GM10847 (cell line): Measurements from ENCODE around the gene CARD9.

Experiments used
- POLR2A ChIP-seq: IDR thresholded peaks from 2 replicates; pipeline ENCODE4 v1.6.1; 2011; ENCODE audit not compliant: insufficient read length; ENCODE audit errors: extremely low read depth

Gene CARD9

DNA sequence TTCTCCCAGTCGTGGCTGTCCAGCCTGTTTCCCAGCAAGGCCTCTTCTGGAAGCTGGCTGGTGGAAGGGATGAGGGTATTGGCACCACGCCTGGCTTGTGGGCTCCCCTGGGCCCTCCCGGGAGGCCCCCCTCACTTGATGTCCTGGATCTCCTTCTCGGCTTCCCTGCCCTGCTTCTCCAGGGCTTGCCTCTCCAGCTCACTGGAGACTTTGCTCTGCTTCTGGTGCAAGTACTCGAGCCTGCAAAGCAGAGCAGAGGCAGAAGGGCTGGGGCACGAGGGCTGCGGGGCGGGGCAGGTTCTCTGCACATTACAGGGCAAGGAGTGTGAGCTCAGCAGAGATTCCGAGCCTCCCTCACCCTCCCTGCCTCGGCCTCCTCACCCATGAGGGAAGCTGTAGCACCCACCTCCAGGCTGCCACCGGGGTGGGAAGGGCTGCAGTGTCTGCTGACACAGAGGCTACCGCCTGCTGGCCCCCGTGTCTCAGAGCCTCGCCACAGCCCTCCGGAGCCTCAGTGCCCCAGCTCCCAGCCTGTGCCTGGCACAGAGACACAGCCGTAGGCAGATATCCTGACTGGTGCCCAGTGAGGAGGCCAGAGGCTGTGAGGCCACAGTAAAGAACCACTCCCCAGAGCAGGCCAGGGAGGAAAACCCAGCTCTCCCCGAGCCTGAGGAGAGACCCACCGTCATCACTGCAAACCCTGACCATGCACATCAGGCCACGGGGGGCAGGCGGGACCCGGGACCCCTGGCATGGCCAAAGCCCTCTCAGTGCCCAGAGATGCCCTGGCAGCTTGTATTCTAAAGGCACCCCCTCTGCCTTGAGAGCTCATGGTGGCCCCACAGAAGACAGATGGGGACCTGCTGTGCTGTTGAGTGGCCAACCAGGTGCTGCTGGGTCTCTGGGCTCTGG is 19.3 kb upstream of the CARD9 start:
- no peak for TF ChIP-seq POLR2A

DNA sequence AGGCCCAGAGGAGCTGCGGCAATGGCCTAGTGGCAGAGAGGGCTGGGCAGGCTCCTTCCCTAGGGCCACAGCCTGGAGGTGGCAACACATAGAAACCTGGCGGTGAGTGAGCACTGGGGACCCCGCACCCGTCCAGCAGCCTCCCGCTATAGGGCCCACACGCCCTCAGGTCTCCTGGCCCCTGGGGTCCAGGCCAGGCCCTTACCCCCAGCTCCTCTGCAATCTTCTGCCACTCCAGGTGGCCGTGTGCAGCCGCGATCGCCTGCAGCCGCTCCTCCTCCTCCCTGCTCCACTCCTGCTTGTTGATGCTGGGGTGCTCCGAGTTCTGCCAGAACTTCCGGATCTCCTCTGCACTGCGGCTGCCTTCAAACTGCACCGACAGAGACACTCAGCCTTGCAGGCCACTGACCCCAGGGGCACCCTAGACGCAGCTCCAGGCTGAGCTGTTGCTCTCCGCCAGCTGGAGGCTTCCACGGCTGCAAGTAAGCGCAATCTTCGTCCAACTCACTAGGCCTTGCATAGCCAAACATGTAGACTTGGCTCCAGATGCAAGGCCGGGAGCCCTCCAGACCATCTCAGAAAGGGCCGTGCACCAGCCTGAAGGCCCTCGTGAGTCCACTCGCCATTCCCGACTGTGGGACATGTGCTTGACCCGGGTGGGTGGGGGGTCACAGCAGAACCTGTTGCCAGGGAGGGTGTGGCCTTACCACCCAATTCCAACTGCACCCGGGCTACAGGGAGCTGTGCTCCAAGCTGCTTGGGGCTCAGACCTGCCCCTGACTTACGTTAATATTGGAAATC is 18.5 kb upstream of the CARD9 start:
- TF ChIP-seq POLR2A, result no peak

DNA sequence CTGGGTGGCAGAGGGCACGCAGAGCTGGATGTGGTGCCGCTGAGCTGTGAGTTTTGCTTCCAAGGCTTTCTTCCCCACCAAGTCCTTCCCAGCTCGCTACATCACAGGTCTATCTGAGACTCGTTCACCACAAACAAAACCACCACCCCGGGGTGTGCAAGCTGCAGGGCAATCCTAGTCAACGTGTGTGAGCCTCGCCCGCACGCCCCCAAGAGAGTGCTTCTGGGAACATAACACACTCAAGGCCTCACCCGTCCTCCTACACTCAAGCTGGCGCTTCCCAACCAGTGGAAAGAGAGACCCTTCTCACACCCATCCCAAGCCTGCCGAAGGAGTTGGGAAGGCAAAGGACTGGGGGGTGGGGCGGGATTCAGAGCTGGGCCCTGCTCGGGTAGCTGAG is 15.9 kb upstream of the CARD9 start:
- no peak for TF ChIP-seq POLR2A

DNA sequence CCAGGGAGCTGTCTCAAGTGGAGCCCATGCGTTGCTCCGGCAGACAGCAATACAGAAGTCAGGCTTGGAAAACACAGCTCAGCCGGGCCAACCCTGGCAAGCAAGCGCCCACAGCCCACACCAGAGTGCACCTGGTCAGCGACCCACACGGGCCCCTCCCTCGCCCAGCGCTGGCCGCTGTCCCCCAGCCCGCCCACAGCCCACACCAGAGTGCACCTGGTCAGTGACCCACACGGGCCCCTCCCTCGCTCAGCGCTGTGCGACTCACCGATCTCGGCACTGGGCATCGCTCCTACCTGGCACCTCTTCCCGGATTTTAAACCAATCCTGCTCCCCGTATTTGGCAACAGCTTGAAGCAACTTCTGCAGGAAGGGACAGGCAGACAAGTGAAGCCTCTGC is 13.7 kb upstream of the CARD9 start:
- TF ChIP-seq POLR2A, result no peak

DNA sequence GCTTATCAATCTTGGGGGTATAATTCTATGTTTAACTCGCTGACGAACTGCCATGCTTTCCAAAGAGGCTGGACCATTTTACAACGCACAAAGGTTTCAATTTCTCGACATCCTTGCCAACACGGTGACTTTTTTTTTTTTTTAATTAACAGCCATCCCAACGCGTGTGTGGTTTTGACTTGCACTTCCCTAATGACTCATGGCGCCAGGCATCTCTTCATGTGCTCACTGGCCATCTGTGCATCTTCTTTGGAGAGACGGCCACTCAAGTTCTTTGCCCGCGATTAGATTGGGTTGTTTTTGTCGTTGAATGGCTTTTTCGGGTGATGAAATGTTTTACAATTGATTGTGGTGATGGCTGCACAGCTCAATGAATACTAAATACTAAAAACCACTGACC is 12.5 kb upstream of the CARD9 start:
- TF ChIP-seq POLR2A, result no peak

DNA sequence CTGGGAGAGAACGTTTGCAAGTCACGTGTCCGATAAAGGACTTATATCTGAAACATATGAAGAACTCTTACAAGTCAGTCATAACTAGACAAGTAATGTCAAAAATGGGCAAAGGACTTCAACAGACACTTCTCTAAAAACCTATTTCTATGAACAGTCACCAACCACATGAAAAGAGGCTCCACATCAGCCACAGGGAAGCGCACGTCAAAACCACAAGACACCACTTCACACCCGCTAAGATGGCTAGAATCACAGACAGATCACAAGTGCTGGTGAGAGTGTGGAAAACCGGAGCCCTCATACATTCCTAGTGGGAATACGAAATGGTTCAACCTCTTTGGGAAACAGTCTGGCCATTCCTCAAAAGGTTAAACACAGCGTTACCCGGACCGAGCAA is 11.5 kb upstream of the CARD9 start:
- no peak for TF ChIP-seq POLR2A

DNA sequence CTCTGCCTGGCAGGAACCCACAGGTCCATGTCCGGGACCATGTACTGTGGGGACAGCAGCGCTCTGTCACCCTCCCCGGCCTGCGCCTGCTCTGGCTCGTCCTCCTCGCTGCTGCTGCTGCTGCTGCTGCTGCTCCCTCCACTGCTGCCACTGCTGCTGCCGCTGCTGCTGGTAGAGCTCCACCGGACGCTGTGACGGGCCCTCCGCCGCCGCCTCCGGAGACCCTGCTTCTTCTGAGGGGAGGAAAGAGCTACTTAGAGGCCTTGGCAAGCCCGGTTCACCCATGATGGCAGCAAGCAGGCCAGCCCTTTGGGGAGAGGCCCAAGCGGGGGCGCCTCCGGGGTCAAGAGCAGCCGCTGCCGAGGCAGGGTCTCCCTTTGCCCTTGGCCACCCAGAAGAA is 10.0 kb upstream of the CARD9 start:
- no peak for TF ChIP-seq POLR2A

DNA sequence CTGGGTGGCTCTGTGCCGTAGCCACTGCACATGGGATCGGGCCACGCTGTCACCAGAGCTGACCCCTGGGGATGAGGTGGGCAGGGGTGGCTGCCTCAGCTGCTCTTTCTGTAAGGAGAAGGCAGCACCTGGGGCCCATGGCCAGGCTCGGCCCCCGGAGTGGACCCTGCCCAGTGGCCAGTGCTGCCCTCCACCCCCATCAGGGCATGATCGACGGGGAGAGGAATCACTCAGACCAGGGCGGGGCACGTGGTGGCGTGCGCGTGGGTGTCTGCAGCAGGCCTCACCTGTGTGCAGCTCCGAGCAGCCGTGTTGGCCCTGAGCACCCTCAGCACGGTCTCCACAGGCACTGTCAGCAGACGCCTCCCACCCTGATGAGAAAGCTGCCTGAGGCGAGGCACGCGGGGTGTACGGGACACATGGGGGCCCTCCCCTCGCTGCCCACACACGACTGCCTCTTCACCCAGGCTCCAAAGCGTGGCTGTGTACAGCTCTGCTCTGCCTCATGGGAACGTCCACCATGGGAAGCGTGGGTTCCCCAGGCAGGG is 8.6 kb upstream of the CARD9 start:
- no peak for TF ChIP-seq POLR2A

DNA sequence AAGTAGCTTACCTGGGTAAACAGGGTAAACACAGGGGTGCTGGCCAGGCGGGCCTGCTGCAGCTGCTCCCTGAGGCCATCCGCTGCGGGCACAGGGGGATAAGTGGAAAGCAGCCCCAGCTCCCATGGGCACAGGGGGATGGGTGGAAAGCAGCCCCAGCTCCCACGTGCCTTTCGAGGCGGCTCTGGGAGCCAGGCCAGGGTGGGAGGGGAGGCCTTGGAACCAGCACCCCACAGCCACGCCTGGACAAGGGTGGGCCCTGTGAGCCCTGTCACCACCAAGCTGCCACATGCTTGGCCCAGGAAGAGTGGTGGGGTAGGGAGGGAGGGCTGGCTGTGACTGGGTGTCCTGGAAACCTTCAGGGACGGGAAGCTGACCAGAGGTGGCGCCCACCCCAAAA is 7.8 kb upstream of the CARD9 start:
- no peak for TF ChIP-seq POLR2A

DNA sequence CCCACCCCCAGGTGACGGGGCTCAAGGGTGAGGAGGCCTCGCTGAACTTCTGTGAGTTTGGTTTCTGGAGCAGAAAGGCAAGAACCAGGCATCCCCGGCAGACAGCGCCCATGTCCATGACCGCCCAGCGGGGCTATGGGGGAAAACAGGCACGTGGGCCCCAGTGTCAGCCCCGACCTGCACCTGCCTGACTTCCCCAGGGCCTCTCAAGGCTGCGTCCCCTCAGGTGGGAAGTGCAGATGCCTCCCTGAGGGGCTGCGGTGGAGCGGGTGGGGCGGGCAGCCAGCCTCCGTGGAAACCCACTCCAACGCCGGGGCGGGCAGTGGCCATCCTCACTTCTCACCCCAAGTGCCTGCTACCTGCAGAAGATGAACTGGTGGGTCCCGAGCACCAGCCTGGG is 6.9 kb upstream of the CARD9 start:
- TF ChIP-seq POLR2A, result no peak

DNA sequence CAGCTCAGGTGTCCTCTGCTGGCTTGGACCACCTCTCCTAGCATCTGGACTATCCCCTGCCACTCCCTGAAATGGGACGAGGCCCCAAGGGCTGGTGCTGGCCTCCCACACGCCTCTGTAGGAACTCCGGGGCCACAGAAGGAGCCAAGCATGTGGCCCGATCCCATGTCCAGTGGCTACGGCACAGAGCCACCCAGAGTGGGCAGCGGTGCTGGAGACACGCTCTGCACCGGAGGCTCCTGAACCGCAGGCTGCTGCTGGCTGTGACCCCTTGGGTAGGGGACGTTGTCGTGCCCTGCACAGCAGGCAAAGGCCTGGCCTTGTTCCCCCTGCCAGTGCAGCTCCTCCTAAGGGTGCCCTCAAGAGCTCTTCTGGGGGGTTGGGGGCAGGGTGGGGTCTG is 6.4 kb upstream of the CARD9 start:
- no peak for TF ChIP-seq POLR2A

DNA sequence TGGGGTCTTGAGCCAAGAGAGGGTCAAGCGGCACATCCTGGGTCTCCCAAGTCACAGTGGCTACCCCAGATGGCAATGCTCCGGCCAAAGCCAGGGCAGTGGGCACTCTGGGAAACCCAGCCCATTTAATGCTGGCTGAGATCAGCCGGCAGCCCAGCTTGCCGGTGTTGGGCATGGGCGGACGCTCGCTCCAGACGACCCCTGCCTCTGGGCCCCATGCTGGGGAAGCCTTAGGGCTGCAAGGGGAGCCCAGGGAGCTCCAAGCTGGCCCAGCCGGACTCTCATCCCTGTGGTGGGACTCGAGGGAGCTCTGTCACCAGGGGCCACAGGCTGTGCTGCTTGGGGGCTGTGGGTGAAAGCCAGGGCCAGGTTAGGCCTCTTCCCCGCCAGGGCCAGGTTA is 5.9 kb upstream of the CARD9 start:
- no peak for TF ChIP-seq POLR2A

DNA sequence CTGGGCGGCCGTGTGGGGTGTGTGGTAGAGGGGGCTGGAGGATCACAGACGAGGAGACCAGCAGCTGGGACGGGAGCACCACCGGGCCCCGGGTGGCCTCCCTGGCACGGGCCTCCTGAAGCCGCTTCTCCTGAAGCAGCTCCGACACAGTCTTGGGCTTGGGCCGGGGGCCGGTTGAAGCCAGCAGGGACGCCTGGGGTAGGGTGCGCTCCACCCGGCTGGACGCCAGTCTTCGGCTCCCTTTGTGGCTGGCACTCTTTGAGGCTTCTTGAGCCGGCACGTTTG is 5.5 kb upstream of the CARD9 start:
- no peak for TF ChIP-seq POLR2A

DNA sequence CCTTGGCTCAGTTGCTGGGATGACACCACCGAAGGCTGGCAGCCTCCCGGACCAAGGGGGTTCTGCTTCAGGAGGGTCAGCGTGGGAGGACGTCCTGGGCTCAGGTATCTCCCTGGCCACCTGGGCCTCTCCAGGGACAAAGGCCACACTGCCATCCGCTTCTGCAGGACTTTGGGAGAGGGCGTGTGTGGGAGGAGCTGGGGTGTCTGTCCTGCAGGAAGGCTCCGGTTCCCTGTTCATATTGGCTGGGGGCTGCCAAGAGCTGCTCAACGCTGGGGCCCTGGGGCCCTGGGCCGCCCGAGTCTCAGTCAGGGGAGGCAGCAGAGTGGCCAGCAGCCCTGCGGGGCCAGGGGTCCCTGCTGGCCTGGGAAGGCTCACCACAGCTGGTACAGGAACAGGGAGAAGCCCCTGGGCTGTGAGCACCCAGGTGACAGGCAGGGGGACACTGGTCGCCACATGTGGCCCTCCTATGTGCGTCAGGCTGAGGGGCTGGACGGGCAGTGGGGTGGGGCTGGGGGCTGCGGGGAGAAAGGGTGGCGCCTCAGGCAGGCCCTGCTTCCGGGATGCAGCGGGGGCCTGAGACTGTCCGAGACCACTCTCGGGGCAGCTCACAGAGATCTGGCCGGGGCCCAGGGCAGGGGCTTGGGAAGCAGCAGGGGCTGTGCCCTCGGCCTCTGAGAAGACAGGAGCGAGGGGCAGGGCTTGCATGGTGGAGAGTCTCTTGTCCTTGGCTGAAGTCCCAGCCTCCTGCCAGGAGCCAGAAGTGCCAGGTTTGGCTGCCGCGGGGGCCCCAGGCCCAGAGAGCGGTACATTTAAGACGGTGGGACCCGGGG is 4.9 kb upstream of the CARD9 start:
- TF ChIP-seq POLR2A, result no peak

DNA sequence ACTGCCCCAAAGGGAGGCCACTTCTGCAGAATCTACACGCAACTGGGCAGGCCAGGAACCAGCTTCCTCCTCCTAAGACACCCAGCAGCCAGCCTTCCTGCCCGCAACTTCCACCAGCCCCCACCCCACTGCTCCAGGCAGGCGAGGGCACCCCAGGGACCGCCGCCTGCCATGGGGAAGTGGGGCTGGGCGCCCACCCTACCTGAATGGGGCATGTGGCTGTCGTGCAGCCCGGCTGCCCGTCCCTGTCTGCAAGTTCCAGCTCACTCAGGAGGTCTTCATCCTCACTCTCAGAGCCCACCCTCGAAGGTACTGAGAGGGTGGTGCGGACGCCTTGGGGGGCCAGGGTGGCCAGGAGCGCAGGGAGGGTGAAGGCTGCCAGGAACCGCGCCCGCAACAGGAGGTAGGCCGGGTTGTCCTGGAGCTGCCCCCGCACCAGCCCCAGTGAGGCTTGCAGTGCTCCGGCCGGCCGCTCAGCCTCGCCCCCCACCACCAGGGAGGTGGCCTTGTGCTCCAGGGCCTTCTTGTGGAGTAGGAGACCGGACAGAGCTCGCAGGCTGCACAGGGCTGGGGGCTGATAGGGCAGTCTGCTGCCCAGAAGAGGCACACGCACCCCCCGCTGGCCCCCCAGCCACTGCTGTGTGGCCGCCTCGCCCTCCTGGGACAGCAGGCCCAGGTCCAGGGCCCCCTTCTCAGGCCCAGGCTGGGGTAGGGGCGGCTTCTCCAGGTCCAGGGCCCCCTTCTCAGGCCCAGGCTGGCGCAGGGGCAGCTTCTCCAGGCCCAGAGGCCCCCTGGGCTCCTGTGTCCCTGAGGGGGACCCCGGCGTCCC is 4.1 kb upstream of the CARD9 start:
- TF ChIP-seq POLR2A, result no peak

DNA sequence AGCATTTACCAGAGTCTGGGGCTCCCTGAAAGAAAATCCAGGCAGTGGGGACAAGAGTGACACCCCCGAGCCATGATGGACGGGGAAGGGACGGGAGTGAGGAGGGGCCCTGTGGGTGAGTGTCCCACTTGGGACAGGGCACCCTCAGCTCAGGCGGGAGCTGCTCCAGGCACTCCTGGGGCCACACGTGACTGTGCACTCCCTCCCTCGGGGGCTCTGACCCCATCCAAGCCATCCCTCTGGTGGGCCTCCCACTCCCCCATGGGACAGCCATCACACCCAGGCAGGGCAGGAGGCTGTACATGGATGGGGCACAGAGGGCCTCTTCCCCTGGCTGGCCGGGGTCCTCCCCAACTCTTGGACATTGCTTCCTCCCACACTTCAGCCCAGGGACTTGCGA is 3.0 kb upstream of the CARD9 start:
- no peak for TF ChIP-seq POLR2A
